ENCODE results near the gene SPTBN1.

SPTBN1 gene

GRCh38 chr2:54595999-54596902 lies 140.1 kb downstream of the SPTBN1 start:
- DNase-seq, result no peak

- DNase-seq, result no peak
Observed at GRCh38 chr2:54597153-54597848, 141.2 kb downstream of the SPTBN1 start.

- no peak for DNase-seq
Observed at GRCh38 chr2:54598347-54599325, 142.5 kb downstream of the SPTBN1 start.

GRCh38 chr2:54599326-54599710 lies 143.2 kb downstream of the SPTBN1 start:
- DNase-seq, result no peak

- DNase-seq, result peak; percentile 94
Observed at GRCh38 chr2:54599914-54600313, 143.8 kb downstream of the SPTBN1 start.

GRCh38 chr2:54601339-54601738 lies 145.2 kb downstream of the SPTBN1 start:
- DNase-seq, result no peak

GRCh38 chr2:54602736-54603322 lies 146.7 kb downstream of the SPTBN1 start:
- DNase-seq, result no peak

- no peak for DNase-seq
Observed at GRCh38 chr2:54603357-54603756, 147.2 kb downstream of the SPTBN1 start.

- DNase-seq, result no peak
Observed at GRCh38 chr2:54603796-54604195, 147.7 kb downstream of the SPTBN1 start.

GRCh38 chr2:54604871-54605270 lies 148.7 kb downstream of the SPTBN1 start:
- peak; percentile 81 for DNase-seq

GRCh38 chr2:54605836-54606235 lies 149.7 kb downstream of the SPTBN1 start:
- no peak for DNase-seq

GRCh38 chr2:54606393-54606958 lies 150.3 kb downstream of the SPTBN1 start:
- no peak for DNase-seq

- no peak for DNase-seq
Observed at GRCh38 chr2:54608224-54608623, 152.1 kb downstream of the SPTBN1 start.

- DNase-seq, result no peak
Observed at GRCh38 chr2:54609241-54609640, 153.1 kb downstream of the SPTBN1 start.

GRCh38 chr2:54609647-54610046 lies 153.5 kb downstream of the SPTBN1 start:
- no peak for DNase-seq

- no peak for DNase-seq
Observed at GRCh38 chr2:54610700-54611099, 154.6 kb downstream of the SPTBN1 start.

- no peak for DNase-seq
Observed at GRCh38 chr2:54611830-54612545, 155.9 kb downstream of the SPTBN1 start.

- no peak for DNase-seq
Observed at GRCh38 chr2:54613386-54613785, 157.3 kb downstream of the SPTBN1 start.

GRCh38 chr2:54613794-54614257 lies 157.7 kb downstream of the SPTBN1 start:
- DNase-seq, result no peak

GRCh38 chr2:54614819-54615218 lies 158.7 kb downstream of the SPTBN1 start:
- DNase-seq, result no peak

GRCh38 chr2:54615832-54616534 lies 159.9 kb downstream of the SPTBN1 start:
- no peak for DNase-seq
